Testis (tissue), 2 donors: ENCODE data around the gene EHD4.

Experiments
- POLR2A ChIP-seq: fragments of 450-650 bp; IDR thresholded peaks from one replicate; pipeline ENCODE4 v1.6.1; 2017; ENCODE audit warnings: antibody characterized with exemption, mild to moderate bottlenecking, moderate library complexity
- TF ChIP-seq, protein P1 (sequence below), 3 experiments: fragments of 450-650 bp in 2 of 3; fragments of 200-600 bp in 1 of 3; sonication (generic) in 1 of 3; IDR thresholded peaks; one replicate each; pipeline ENCODE4 v1.5.1; 2016 to 2019; ENCODE audit warnings: antibody characterized with exemption in 3 of 3, mild to moderate bottlenecking in 2 of 3, moderate library complexity in 1 of 3

DNA sequence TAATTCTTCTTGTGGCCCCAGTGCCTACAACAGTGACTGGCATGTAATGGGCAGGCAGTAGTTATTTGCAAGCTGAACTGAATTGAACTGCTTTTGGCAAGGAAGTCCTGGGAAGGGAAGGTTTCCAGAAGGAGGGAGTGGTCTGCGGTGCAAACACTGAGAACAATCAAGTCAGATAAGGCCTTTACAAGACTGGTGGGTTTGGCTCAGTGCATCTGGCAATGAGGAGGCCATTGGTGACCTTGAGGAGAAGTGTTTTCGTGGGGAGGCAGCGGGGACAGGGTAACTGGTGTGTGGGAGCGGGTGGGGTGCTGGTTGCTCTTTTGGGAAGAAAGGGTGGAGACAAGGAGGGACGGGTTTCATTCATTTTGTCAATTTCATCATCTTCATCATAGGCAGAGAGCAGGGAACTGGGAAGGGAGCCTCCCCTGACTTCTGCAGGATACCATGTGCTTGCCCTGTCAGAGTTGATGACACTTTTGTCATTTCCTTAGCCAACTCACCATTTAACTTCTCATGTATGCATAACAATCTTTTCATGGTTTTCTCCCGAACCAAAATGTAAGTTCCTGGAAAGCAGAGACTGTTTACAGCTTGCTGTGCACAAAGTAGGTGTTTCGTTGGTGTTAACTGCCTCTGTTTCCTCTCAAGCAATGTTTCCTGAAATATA lies 8.4 kb upstream of the EHD4 start:
- TF ChIP-seq, protein P1, sequence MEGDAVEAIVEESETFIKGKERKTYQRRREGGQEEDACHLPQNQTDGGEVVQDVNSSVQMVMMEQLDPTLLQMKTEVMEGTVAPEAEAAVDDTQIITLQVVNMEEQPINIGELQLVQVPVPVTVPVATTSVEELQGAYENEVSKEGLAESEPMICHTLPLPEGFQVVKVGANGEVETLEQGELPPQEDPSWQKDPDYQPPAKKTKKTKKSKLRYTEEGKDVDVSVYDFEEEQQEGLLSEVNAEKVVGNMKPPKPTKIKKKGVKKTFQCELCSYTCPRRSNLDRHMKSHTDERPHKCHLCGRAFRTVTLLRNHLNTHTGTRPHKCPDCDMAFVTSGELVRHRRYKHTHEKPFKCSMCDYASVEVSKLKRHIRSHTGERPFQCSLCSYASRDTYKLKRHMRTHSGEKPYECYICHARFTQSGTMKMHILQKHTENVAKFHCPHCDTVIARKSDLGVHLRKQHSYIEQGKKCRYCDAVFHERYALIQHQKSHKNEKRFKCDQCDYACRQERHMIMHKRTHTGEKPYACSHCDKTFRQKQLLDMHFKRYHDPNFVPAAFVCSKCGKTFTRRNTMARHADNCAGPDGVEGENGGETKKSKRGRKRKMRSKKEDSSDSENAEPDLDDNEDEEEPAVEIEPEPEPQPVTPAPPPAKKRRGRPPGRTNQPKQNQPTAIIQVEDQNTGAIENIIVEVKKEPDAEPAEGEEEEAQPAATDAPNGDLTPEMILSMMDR (IDR thresholded peaks at IDR 0.05), result no peak
- TF ChIP-seq POLR2A, result no peak
